ENCODE measurements around the gene SLC30A3. TPM values are rescaled to one million over a fixed set of nuclear protein-coding genes. Genes with fewer than 3 reads are reported as not detected.

SLC30A3 gene
- total and polyA plus RNA-seq, 2 of the 13 experiments (the other 11 are each of a cell fraction or from before 2014, with no cell fraction given), result 0.38 to 0.79 TPM

GRCh38 chr2:27211943-27212625 is 50.8 kb downstream of the SLC30A3 start, which contains the start of the genes ATRAID and SLC5A6 (continued):
- TF ChIP-seq HNF1A (IDR thresholded peaks at IDR 0.05; ENCODE audit: low read depth), result no peak; the same call in 1 of the 2 replicates
- TF ChIP-seq HNF1A (CRISPR knock-in tag; IDR thresholded peaks at IDR 0.05; ENCODE audit: borderline replicate concordance), result peak; percentile 83; the same call in 1 of the 2 replicates
- TF ChIP-seq ZBTB3 (CRISPR knock-in tag; IDR thresholded peaks at IDR 0.05; ENCODE audit: borderline replicate concordance, low read depth), result 0 out of 2 replicates have a peak, but pooled peaks have one; percentile 47
- peak; percentile 93 for TF ChIP-seq XRCC5 (optimal IDR thresholded peaks at IDR 0.05; ENCODE audit: low read length)
- peak; percentile 62; the same call in 1 of the 2 replicates for TF ChIP-seq RARG (CRISPR knock-in tag; IDR thresholded peaks at IDR 0.05; ENCODE audit: low read depth)
- no peak for TF ChIP-seq CSRNP2 (CRISPR knock-in tag; conservative IDR thresholded peaks at IDR 0.05; ENCODE audit: low read depth)
- no peak for TF ChIP-seq THYN1 (CRISPR knock-in tag; IDR thresholded peaks at IDR 0.05; ENCODE audit: borderline replicate concordance, low read depth)
- peak; percentile 91; the same call in 1 of the 2 replicates for TF ChIP-seq TOPORS (CRISPR knock-in tag; IDR thresholded peaks at IDR 0.05)
- TF ChIP-seq IKZF4 (CRISPR knock-in tag; IDR thresholded peaks at IDR 0.05; ENCODE audit: borderline replicate concordance, low read depth, not compliant biosample characterization), result no peak
- TF ChIP-seq MAFF (IDR thresholded peaks at IDR 0.05; ENCODE audit: low read depth, low read length), result no peak
- peak; percentile 95 for TF ChIP-seq HOXA3 (CRISPR knock-in tag; IDR thresholded peaks at IDR 0.05)
- no peak for TF ChIP-seq HMGA1 (CRISPR knock-in tag; conservative IDR thresholded peaks at IDR 0.05)
- TF ChIP-seq SKIL (CRISPR knock-in tag; IDR thresholded peaks at IDR 0.05; ENCODE audit: borderline replicate concordance), result 0 out of 2 replicates have a peak, but pooled peaks have one; percentile 49
- no peak for TF ChIP-seq RERE (CRISPR knock-in tag; IDR thresholded peaks at IDR 0.05; ENCODE audit: low read depth)
- peak; percentile 42 for TF ChIP-seq FOSL2 (CRISPR knock-in tag; IDR thresholded peaks at IDR 0.05)
